ENCODE data around the gene CKLF.

The CKLF gene

GRCh38 chr16:66552286-66553177, at the start of gene CKLF:
Gene CKLF, plus strand, starts transcription at chr16:66552576. Its CDS starts 140 bp downstream, at chr16:66552716.
- Histone ChIP-seq H3K4me1 (ENCODE audit: insufficient read depth, low read length) (peaks cover 5% of the 10 kb centered on the region; the same call in 1 of the 2 replicates), H3K36me3 (ENCODE audit: insufficient read depth, low read depth, low read length) (0 out of 2 replicates have a peak, but pooled peaks cover 3% of the 10 kb centered on the region), H3K4me3 (ENCODE audit: low read length) (peak within 1 kb of the TSS; percentile 76), H3K27ac (ENCODE audit: low read length) (peak within 1 kb of the TSS; percentile 72), H3K9me3 (ENCODE audit: insufficient read depth, low read depth, low read length) (no peaks in the 10 kb centered on the region), H3K27me3 (ENCODE audit: insufficient read depth, low read length) (peaks cover 23% of the 10 kb centered on the region), H3K9ac (ENCODE audit: low read depth, low read length) (peak within 1 kb of the TSS; percentile 84; the same call in 1 of the 2 replicates)

GRCh38 chr16:66503030-66503429, 49.3 kb upstream of the CKLF start:
- Histone ChIP-seq H3K27ac (ENCODE audit: low read length) (no peak overlapping the region), H3K27me3 (ENCODE audit: insufficient read depth, low read length) (no peaks in the 10 kb centered on the region), H3K4me1 (ENCODE audit: insufficient read depth, low read length) (no peaks in the 10 kb centered on the region), H3K9ac (ENCODE audit: low read depth, low read length) (no peak overlapping the region), H3K36me3 (ENCODE audit: insufficient read depth, low read depth, low read length) (no peaks in the 10 kb centered on the region), H3K4me3 (ENCODE audit: low read length) (no peak overlapping the region), H3K9me3 (ENCODE audit: insufficient read depth, low read depth, low read length) (no peaks in the 10 kb centered on the region)

- H3K9me3 ChIP-seq (ENCODE audit: insufficient read depth, low read depth, low read length): no peaks in the 10 kb centered on the region
- no peak overlapping the region for H3K27ac ChIP-seq (ENCODE audit: low read length)
- H3K9ac ChIP-seq (ENCODE audit: low read depth, low read length): no peak overlapping the region
- H3K27me3 ChIP-seq (ENCODE audit: insufficient read depth, low read length): no peaks in the 10 kb centered on the region
- no peak overlapping the region for H3K4me3 ChIP-seq (ENCODE audit: low read length)
- H3K36me3 ChIP-seq (ENCODE audit: insufficient read depth, low read depth, low read length): no peaks in the 10 kb centered on the region
- H3K4me1 ChIP-seq (ENCODE audit: insufficient read depth, low read length): no peaks in the 10 kb centered on the region
Measured at GRCh38 chr16:66503612-66504011, 48.8 kb upstream of the CKLF start.

GRCh38 chr16:66507731-66508239, 44.6 kb upstream of the CKLF start:
- H3K4me1 ChIP-seq (ENCODE audit: insufficient read depth, low read length): peaks cover 16% of the 10 kb centered on the region
- no peak overlapping the region for H3K4me3 ChIP-seq (ENCODE audit: low read length)
- H3K9me3 ChIP-seq (ENCODE audit: insufficient read depth, low read depth, low read length): no peaks in the 10 kb centered on the region
- H3K27ac ChIP-seq (ENCODE audit: low read length): no peak overlapping the region
- H3K27me3 ChIP-seq (ENCODE audit: insufficient read depth, low read length): no peaks in the 10 kb centered on the region
- no peaks in the 10 kb centered on the region for H3K36me3 ChIP-seq (ENCODE audit: insufficient read depth, low read depth, low read length)
- no peak overlapping the region for H3K9ac ChIP-seq (ENCODE audit: low read depth, low read length)

GRCh38 chr16:66508248-66508913, 44.0 kb upstream of the CKLF start:
- no peak overlapping the region for H3K27ac ChIP-seq (ENCODE audit: low read length)
- H3K27me3 ChIP-seq (ENCODE audit: insufficient read depth, low read length): no peaks in the 10 kb centered on the region
- H3K9me3 ChIP-seq (ENCODE audit: insufficient read depth, low read depth, low read length): no peaks in the 10 kb centered on the region
- H3K4me3 ChIP-seq (ENCODE audit: low read length): no peak overlapping the region
- no peak overlapping the region for H3K9ac ChIP-seq (ENCODE audit: low read depth, low read length)
- no peaks in the 10 kb centered on the region for H3K36me3 ChIP-seq (ENCODE audit: insufficient read depth, low read depth, low read length)
- peaks cover 22% of the 10 kb centered on the region for H3K4me1 ChIP-seq (ENCODE audit: insufficient read depth, low read length)

- H3K27me3 ChIP-seq (ENCODE audit: insufficient read depth, low read length): no peaks in the 10 kb centered on the region
- H3K36me3 ChIP-seq (ENCODE audit: insufficient read depth, low read depth, low read length): no peaks in the 10 kb centered on the region
- H3K4me3 ChIP-seq (ENCODE audit: low read length): no peak overlapping the region
- H3K27ac ChIP-seq (ENCODE audit: low read length): no peak overlapping the region
- peaks cover 22% of the 10 kb centered on the region for H3K4me1 ChIP-seq (ENCODE audit: insufficient read depth, low read length)
- H3K9me3 ChIP-seq (ENCODE audit: insufficient read depth, low read depth, low read length): no peaks in the 10 kb centered on the region
- H3K9ac ChIP-seq (ENCODE audit: low read depth, low read length): no peak overlapping the region
Measured at GRCh38 chr16:66508914-66509496, 43.4 kb upstream of the CKLF start.

GRCh38 chr16:66509576-66509975, 42.8 kb upstream of the CKLF start:
- Histone ChIP-seq H3K36me3 (ENCODE audit: insufficient read depth, low read depth, low read length) (no peaks in the 10 kb centered on the region), H3K4me3 (ENCODE audit: low read length) (no peak overlapping the region), H3K27me3 (ENCODE audit: insufficient read depth, low read length) (no peaks in the 10 kb centered on the region), H3K27ac (ENCODE audit: low read length) (no peak overlapping the region), H3K9me3 (ENCODE audit: insufficient read depth, low read depth, low read length) (no peaks in the 10 kb centered on the region), H3K4me1 (ENCODE audit: insufficient read depth, low read length) (peaks cover 22% of the 10 kb centered on the region), H3K9ac (ENCODE audit: low read depth, low read length) (no peak overlapping the region)

- Histone ChIP-seq H3K4me1 (ENCODE audit: insufficient read depth, low read length) (peaks cover 22% of the 10 kb centered on the region), H3K9ac (ENCODE audit: low read depth, low read length) (no peak overlapping the region), H3K9me3 (ENCODE audit: insufficient read depth, low read depth, low read length) (no peaks in the 10 kb centered on the region), H3K4me3 (ENCODE audit: low read length) (no peak overlapping the region), H3K27ac (ENCODE audit: low read length) (no peak overlapping the region), H3K27me3 (ENCODE audit: insufficient read depth, low read length) (no peaks in the 10 kb centered on the region), H3K36me3 (ENCODE audit: insufficient read depth, low read depth, low read length) (no peaks in the 10 kb centered on the region)
Measured at GRCh38 chr16:66510298-66510697, 42.1 kb upstream of the CKLF start.

- H3K27ac ChIP-seq (ENCODE audit: low read length): no peak overlapping the region
- no peaks in the 10 kb centered on the region for H3K36me3 ChIP-seq (ENCODE audit: insufficient read depth, low read depth, low read length)
- H3K27me3 ChIP-seq (ENCODE audit: insufficient read depth, low read length): no peaks in the 10 kb centered on the region
- H3K4me1 ChIP-seq (ENCODE audit: insufficient read depth, low read length): peaks cover 22% of the 10 kb centered on the region
- H3K9ac ChIP-seq (ENCODE audit: low read depth, low read length): no peak overlapping the region
- no peaks in the 10 kb centered on the region for H3K9me3 ChIP-seq (ENCODE audit: insufficient read depth, low read depth, low read length)
- no peak overlapping the region for H3K4me3 ChIP-seq (ENCODE audit: low read length)
Measured at GRCh38 chr16:66510711-66511601, 41.4 kb upstream of the CKLF start.

GRCh38 chr16:66511602-66512271, 40.6 kb upstream of the CKLF start:
- Histone ChIP-seq H3K9me3 (ENCODE audit: insufficient read depth, low read depth, low read length) (no peaks in the 10 kb centered on the region), H3K4me1 (ENCODE audit: insufficient read depth, low read length) (peaks cover 22% of the 10 kb centered on the region), H3K4me3 (ENCODE audit: low read length) (no peak overlapping the region), H3K27ac (ENCODE audit: low read length) (no peak overlapping the region), H3K9ac (ENCODE audit: low read depth, low read length) (no peak overlapping the region), H3K27me3 (ENCODE audit: insufficient read depth, low read length) (no peaks in the 10 kb centered on the region), H3K36me3 (ENCODE audit: insufficient read depth, low read depth, low read length) (no peaks in the 10 kb centered on the region)

Measured in iPS-20b (cell line).